Measurements from ENCODE around the gene EMC8.

GRCh38 chr16:85755929-85756768 is 43.2 kb downstream of the EMC8 start:
- TF ChIP-seq POLR2AphosphoS5 (IDR thresholded peaks at IDR 0.05) (peak in 1 of 3 donors; percentile 57), POLR2A (IDR thresholded peaks at IDR 0.05) (peak; percentile 23)
- TF ChIP-seq, protein P1, sequence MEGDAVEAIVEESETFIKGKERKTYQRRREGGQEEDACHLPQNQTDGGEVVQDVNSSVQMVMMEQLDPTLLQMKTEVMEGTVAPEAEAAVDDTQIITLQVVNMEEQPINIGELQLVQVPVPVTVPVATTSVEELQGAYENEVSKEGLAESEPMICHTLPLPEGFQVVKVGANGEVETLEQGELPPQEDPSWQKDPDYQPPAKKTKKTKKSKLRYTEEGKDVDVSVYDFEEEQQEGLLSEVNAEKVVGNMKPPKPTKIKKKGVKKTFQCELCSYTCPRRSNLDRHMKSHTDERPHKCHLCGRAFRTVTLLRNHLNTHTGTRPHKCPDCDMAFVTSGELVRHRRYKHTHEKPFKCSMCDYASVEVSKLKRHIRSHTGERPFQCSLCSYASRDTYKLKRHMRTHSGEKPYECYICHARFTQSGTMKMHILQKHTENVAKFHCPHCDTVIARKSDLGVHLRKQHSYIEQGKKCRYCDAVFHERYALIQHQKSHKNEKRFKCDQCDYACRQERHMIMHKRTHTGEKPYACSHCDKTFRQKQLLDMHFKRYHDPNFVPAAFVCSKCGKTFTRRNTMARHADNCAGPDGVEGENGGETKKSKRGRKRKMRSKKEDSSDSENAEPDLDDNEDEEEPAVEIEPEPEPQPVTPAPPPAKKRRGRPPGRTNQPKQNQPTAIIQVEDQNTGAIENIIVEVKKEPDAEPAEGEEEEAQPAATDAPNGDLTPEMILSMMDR (IDR thresholded peaks at IDR 0.05): no peak
